K562 (cell line): ENCODE data around the gene SLC19A1. TPM values are rescaled to one million over a fixed set of nuclear protein-coding genes. Genes with fewer than 3 reads are reported as not detected.
A peak's percentile ranks its signal among the peaks of the same experiment; 100 is the strongest.
"Not testable (repeated sequence)": the region's sequence is repeated elsewhere in the genome, so short reads cannot be mapped to it uniquely, and the experiment has no call there.

Experiments used
- ATAC-seq: fragments of 200-7000 bp; cut with Tn5 transposase; 3 replicates; pipeline ENCODE4 v1.9.1; 2020; ENCODE audit warnings: moderate library complexity
- BruUV-seq: library from RNA; stranded (reverse); fragments of 400-500 nt; replicated peaks from 2 replicates; lab custom pipeline; 2021; lab: Mats Ljungman, UMichigan
- CTCF ChIA-PET: fragments of 300-600 bp; formaldehyde crosslinking; extraction: SDS; loops from one replicate; lab custom pipeline; 2021; ENCODE audit warnings: low intra/inter-chr PET ratio; lab: Yijun Ruan, JAX
- POLR2A ChIA-PET: fragments of 300-600, 350-650 bp; sonication (Branson Sonifier 250); formaldehyde crosslinking; extraction: SDS; loops from one replicate; lab custom pipeline; 2021; ENCODE audit warnings: antibody characterized with exemption, inconsistent platforms; lab: Yijun Ruan, JAX
- DNase-seq, 4 experiments: peaks; one replicate each; pipeline versions ENCODE4 v3.0.0 to v3.0.0-alpha.2; 2011 to 2018; ENCODE audit warnings: low spot score in 3 of 4, mixed read lengths in 3 of 4; ENCODE audit errors: extremely low read depth in 1 of 4
- FAIRE-seq: peaks from 2 replicates; lab custom pipeline; 2011; peaks lifted over from hg19 to GRCh38; lab: Jason Lieb, UNC
- H2AFZ ChIP-seq: 2 replicates; pipeline ENCODE4 v1.6.0; 2011; ENCODE audit warnings: low read depth, low read length, control low read depth, inconsistent platforms
- H3K27ac ChIP-seq: fragments of 200-600 bp; 3 replicates; pipeline ENCODE4 v1.8.0; 2011; ENCODE audit warnings: low read depth, mild to moderate bottlenecking, control low read depth, inconsistent platforms, low read length, moderate library complexity, mixed read lengths; ENCODE audit errors: extremely low read depth
- H3K27me3 ChIP-seq, 2 experiments: fragments of 300-600 bp in 1 of 2; 2 replicates in 1 of 2; 3 replicates in 1 of 2; pipeline versions ENCODE4 v1.6.0 to v1.8.0; 2011; ENCODE audit warnings: inconsistent platforms in 2 of 2, low read length in 2 of 2, mild to moderate bottlenecking in 1 of 2, mixed read lengths in 1 of 2, moderate library complexity in 1 of 2; ENCODE audit not compliant: control insufficient read depth in 2 of 2, insufficient read depth in 2 of 2
- H3K36me3 ChIP-seq: fragments of 300-600 bp; 3 replicates; pipeline ENCODE4 v1.8.0; 2011; ENCODE audit warnings: mild to moderate bottlenecking, low read length, inconsistent platforms; ENCODE audit not compliant: control insufficient read depth, insufficient read depth
- H3K4me1 ChIP-seq, 2 experiments: fragments of 200-600 bp in 1 of 2; replicated peaks in 1 of 2; 2 replicates in 1 of 2; 3 replicates in 1 of 2; pipeline versions ENCODE4 v1.5.1 to v1.8.0; 2011; ENCODE audit warnings: inconsistent platforms in 2 of 2, low read length in 2 of 2, mild to moderate bottlenecking in 1 of 2, mixed read lengths in 1 of 2, moderate library complexity in 1 of 2; ENCODE audit not compliant: control insufficient read depth in 2 of 2, insufficient read depth in 2 of 2
- H3K4me2 ChIP-seq: 2 replicates; pipeline ENCODE4 v1.6.1; 2011; ENCODE audit warnings: low read length, control low read depth, inconsistent platforms, mixed read lengths; ENCODE audit not compliant: insufficient read depth
- H3K4me3 ChIP-seq: fragments of 200-600 bp; sonication (generic), shearing (Covaris generic); 2 replicates; pipeline ENCODE4 v1.5.1; 2016; ENCODE audit warnings: control low read depth, inconsistent platforms
- H3K79me2 ChIP-seq: fragments of 200-600 bp; 3 replicates; pipeline ENCODE4 v1.8.0; 2011; ENCODE audit warnings: low read length, inconsistent platforms; ENCODE audit not compliant: control insufficient read depth, insufficient read depth
- H3K9ac ChIP-seq, 2 experiments: 2 replicates each; pipeline versions ENCODE4 v1.6.0 to v1.6.1; 2011; ENCODE audit warnings: low read depth in 2 of 2, low read length in 2 of 2, control low read depth in 1 of 2, inconsistent platforms in 1 of 2, mild to moderate bottlenecking in 1 of 2, mixed read lengths in 1 of 2; ENCODE audit not compliant: insufficient read depth in 1 of 2
- H3K9me1 ChIP-seq: one replicate; pipeline ENCODE4 v1.6.0; 2011; ENCODE audit warnings: inconsistent platforms, mild to moderate bottlenecking, low read length, moderate library complexity; ENCODE audit not compliant: control insufficient read depth, insufficient read depth
- H3K9me3 ChIP-seq: replicated peaks from 2 replicates; pipeline ENCODE4 v1.5.1; 2011; ENCODE audit warnings: low read depth, low read length, inconsistent platforms; ENCODE audit not compliant: control insufficient read depth, insufficient read depth
- H4K20me1 ChIP-seq: replicated peaks from 2 replicates; pipeline ENCODE4 v1.6.1; 2011; ENCODE audit warnings: low read length, inconsistent platforms, mixed read lengths; ENCODE audit not compliant: control insufficient read depth, insufficient read depth
- FOXM1 ChIP-seq, 2 experiments: fragments of 450-650 bp in 1 of 2; sonication (generic) in 1 of 2; formaldehyde crosslinking in 1 of 2; IDR thresholded peaks; 2 replicates each; pipeline versions ENCODE4 v1.6.1 to v1.9.0; 2017 to 2022; ENCODE audit warnings: low read depth in 2 of 2, mild to moderate bottlenecking in 2 of 2, missing genetic modification reagents in 1 of 2, moderate library complexity in 1 of 2
- KDM1A ChIP-seq, 2 experiments: fragments of 450-650 bp; IDR thresholded peaks; 2 replicates each; pipeline ENCODE4 v1.6.1; 2016; ENCODE audit warnings: mild to moderate bottlenecking in 2 of 2
- MTA3 ChIP-seq: fragments of 450-650 bp; formaldehyde crosslinking; IDR thresholded peaks from 2 replicates; pipeline ENCODE4 v1.6.1; 2017; ENCODE audit warnings: mild to moderate bottlenecking, borderline replicate concordance
- SMARCA5 ChIP-seq: fragments of 450-650 bp; IDR thresholded peaks from 2 replicates; pipeline ENCODE4 v1.6.1; 2016
- ZNF146 ChIP-seq: IDR thresholded peaks from one replicate; pipeline ENCODE4 v1.6.1; 2018; ENCODE audit warnings: missing compliant biosample characterization; ENCODE audit not compliant: unreplicated experiment
- WGBS: fragments of 100-300 bp; shearing (Covaris generic); methylation state at CpG from one replicate; pipeline ENCODE4 v1.1.6; 2016; ENCODE audit warnings: low coverage, mixed read lengths; ENCODE audit not compliant: insufficient coverage; ENCODE audit errors: missing lambda C conversion rate; 5-methylcytosine and 5-hydroxymethylcytosine counted together
- in situ Hi-C: fragments of 300-500 bp; cut with MboI; formaldehyde crosslinking; loops from 4 replicates; pipeline ENCODE4 v1.15.0; 2018; ENCODE audit warnings: inconsistent platforms, mixed read lengths
- intact Hi-C: fragments of 100-400 bp; cut with micrococcal nuclease; formaldehyde crosslinking; loops from 2 replicates; pipeline ENCODE4 v1.14.2; 2022
- polyA plus RNA-seq, 8 experiments: library from polyadenylated mRNA; depleted of rRNA in 4 of 8; stranded (reverse) in 5 of 8; unstranded in 3 of 8; fragments of >200 nt; fragmentation: Nextera tagmentation in 2 of 8; fragmentation: Illumina TruSeq in 1 of 8; extraction: Ambion mirVana in 2 of 8; extraction: Trizol in 1 of 8; gene quantifications; 2 replicates each; pipeline versions ENCODE4 v1.2.1 to v1.2.3, GENCODE V29; 2011 to 2014; ENCODE audit warnings: inconsistent platforms in 1 of 8, missing spikeins in 1 of 8
- total RNA-seq, 7 experiments: library from RNA; depleted of rRNA in 6 of 7; stranded (reverse); fragments of >200 nt in 6 of 7; fragmentation: Illumina TruSeq in 2 of 7; extraction: Trizol in 2 of 7; gene quantifications; 2 replicates each; pipeline versions ENCODE4 v1.2.1 to v1.2.3, GENCODE V29; 2011 to 2021; ENCODE audit warnings: low replicate concordance in 1 of 7

Gene SLC19A1
- total and polyA plus RNA-seq, 9 of the 15 experiments (the other 6 are each of a cell fraction or from before 2014, with no cell fraction given): 0.65 to 88.7 (median 12.0) TPM

DNA sequence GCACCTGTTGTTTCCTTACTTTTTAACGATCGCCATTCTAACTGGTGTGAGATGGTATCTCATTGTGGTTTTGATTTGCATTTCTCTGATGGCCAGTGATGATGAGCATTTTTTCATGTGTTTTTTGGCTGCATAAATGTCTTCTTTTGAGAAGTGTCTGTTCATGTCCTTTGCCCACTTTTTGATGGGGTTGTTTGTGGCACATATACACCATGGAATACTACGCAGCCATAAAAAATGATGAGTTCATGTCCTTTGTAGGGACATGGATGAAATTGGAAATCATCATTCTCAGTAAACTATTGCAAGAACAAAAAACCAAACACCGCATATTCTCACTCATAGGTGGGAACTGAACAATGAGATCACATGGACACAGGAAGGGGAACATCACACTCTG lies 39.0 kb downstream of the SLC19A1 start:
- H2AFZ ChIP-seq, in situ Hi-C loops, H3K4me2 ChIP-seq, BruUV-seq, H3K79me2 ChIP-seq, H3K9me1 ChIP-seq, H3K36me3 ChIP-seq, ATAC-seq, H3K27ac ChIP-seq, intact Hi-C loops, H3K9ac ChIP-seq, CTCF ChIA-PET, DNase-seq, FAIRE-seq, H3K9me3 ChIP-seq, H3K27me3 ChIP-seq, H3K4me3 ChIP-seq: not testable (repeated sequence)
- TF ChIP-seq SMARCA5 (0 out of 2 replicates have a peak, but pooled peaks have one; percentile 23), KDM1A (IDR thresholded peaks at IDR 0.05) (peak; percentile 15 to 46; a peak in 1 of 4 replicates), ZNF146 (CRISPR knock-in tag) (peak; percentile 35)
- POLR2A ChIA-PET: interaction anchor here (1.2 kb wide), 1 partner anchor 15 kb away, joined by 3 read pairs; no protein-coding TSS in a partner anchor
- 50% methylated on average over 3 of the region's 4 CpGs for WGBS
- peaks cover 0 to 52% of the 10 kb centered on the region in 2 experiments; a peak in 3 of 5 replicates for H3K4me1 ChIP-seq
- H4K20me1 ChIP-seq: peaks cover 24% of the 10 kb centered on the region

DNA sequence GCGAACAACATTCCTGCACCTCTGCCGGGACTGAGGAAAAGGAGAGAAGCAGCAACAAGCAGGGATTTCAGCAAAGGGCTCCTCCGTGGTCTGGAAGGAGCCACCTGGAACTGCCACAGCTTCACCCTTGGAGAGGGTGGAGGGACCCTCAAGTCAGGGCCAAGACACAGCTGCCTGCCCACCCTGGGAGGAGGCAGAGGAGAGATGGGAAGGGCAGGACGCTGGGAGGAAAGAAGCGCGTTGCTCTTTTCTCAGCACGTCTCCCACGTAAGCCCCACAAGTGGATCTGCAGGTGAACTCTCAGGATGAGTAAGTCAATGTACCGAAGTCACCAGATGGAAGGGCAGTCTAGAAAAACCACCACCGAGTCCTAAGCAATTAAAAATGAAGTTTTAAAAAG lies 39.6 kb downstream of the SLC19A1 start:
- CTCF ChIA-PET: no interaction called here
- no peak for DNase-seq

More for the DNA sequence above, 39.6 kb downstream of the SLC19A1 start:
- peaks cover 0 to 49% of the 10 kb centered on the region in 2 experiments; a peak in 3 of 5 replicates for H3K4me1 ChIP-seq
- POLR2A ChIA-PET: interaction anchor here (1.2 kb wide), 1 partner anchor 15 kb away, joined by 3 read pairs; no protein-coding TSS in a partner anchor
- no peak overlapping the region for H3K27ac ChIP-seq
- no peaks in the 10 kb centered on the region for H3K79me2 ChIP-seq
- no peak overlapping the region for H3K4me3 ChIP-seq
- no peak for TF ChIP-seq MTA3
- no peak for TF ChIP-seq FOXM1 (IDR thresholded peaks at IDR 0.05; ENCODE audit: low read depth)
- TF ChIP-seq FOXM1 (CRISPR knock-in tag; IDR thresholded peaks at IDR 0.05; ENCODE audit: low read depth): no peak
- no peak overlapping the region for H2AFZ ChIP-seq
- peaks cover 18% of the 10 kb centered on the region for H4K20me1 ChIP-seq
- H3K4me2 ChIP-seq: no peak overlapping the region
- in situ Hi-C loops: no loop called here
- no peaks in the 10 kb centered on the region for H3K27me3 ChIP-seq
- no peaks in the 10 kb centered on the region for H3K9me1 ChIP-seq
- 28% methylated on average over 10 of the region's 10 CpGs for WGBS
- BruUV-seq: no TSS peak
- FAIRE-seq (no peak), ATAC-seq (no peak)
- no peaks in the 10 kb centered on the region for H3K36me3 ChIP-seq
- no peak overlapping the region for H3K9ac ChIP-seq
- intact Hi-C loops: no loop called here
- H3K9me3 ChIP-seq: no peaks in the 10 kb centered on the region
